Measurements from ENCODE around the gene TSPEAR. TPM values are rescaled to one million over a fixed set of nuclear protein-coding genes. Genes with fewer than 3 reads are reported as not detected.

TSPEAR gene
- total and polyA plus RNA-seq, 2 of the 13 experiments (the other 11 are each of a cell fraction or from before 2014, with no cell fraction given) = 0.07 to 0.32 TPM

GRCh38 chr21:44482581-44483287, 228.6 kb downstream of the TSPEAR start (continued):
- TF ChIP-seq, protein P1, sequence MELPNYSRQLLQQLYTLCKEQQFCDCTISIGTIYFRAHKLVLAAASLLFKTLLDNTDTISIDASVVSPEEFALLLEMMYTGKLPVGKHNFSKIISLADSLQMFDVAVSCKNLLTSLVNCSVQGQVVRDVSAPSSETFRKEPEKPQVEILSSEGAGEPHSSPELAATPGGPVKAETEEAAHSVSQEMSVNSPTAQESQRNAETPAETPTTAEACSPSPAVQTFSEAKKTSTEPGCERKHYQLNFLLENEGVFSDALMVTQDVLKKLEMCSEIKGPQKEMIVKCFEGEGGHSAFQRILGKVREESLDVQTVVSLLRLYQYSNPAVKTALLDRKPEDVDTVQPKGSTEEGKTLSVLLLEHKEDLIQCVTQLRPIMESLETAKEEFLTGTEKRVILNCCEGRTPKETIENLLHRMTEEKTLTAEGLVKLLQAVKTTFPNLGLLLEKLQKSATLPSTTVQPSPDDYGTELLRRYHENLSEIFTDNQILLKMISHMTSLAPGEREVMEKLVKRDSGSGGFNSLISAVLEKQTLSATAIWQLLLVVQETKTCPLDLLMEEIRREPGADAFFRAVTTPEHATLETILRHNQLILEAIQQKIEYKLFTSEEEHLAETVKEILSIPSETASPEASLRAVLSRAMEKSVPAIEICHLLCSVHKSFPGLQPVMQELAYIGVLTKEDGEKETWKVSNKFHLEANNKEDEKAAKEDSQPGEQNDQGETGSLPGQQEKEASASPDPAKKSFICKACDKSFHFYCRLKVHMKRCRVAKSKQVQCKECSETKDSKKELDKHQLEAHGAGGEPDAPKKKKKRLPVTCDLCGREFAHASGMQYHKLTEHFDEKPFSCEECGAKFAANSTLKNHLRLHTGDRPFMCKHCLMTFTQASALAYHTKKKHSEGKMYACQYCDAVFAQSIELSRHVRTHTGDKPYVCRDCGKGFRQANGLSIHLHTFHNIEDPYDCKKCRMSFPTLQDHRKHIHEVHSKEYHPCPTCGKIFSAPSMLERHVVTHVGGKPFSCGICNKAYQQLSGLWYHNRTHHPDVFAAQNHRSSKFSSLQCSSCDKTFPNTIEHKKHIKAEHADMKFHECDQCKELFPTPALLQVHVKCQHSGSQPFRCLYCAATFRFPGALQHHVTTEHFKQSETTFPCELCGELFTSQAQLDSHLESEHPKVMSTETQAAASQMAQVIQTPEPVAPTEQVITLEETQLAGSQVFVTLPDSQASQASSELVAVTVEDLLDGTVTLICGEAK (IDR thresholded peaks at IDR 0.05) = no peak
- TF ChIP-seq, protein P1 (CRISPR knock-in tag; IDR thresholded peaks at IDR 0.05) = no peak
- TF ChIP-seq STAG1 (CRISPR knock-in tag; IDR thresholded peaks at IDR 0.05) (no peak), PLRG1 (conservative IDR thresholded peaks at IDR 0.05) (no peak), FOXA1 (IDR thresholded peaks at IDR 0.05) (no peak), FOXA1 (CRISPR knock-in tag; IDR thresholded peaks at IDR 0.05) (no peak), ZNF557 (CRISPR knock-in tag; IDR thresholded peaks at IDR 0.05) (peak; percentile 26; the same call in 1 of the 2 replicates), ZNF235 (CRISPR knock-in tag; IDR thresholded peaks at IDR 0.05; ENCODE audit: borderline replicate concordance) (no peak), POLR2G (IDR thresholded peaks at IDR 0.05; ENCODE audit: low read depth, low read length) (peak; percentile 94), ASH2L (IDR thresholded peaks at IDR 0.05; ENCODE audit: insufficient read length, low read depth, low read length) (peak; percentile 35), MTF1 (CRISPR knock-in tag; IDR thresholded peaks at IDR 0.05) (no peak), RFXAP (CRISPR knock-in tag; IDR thresholded peaks at IDR 0.05; ENCODE audit: borderline replicate concordance) (0 out of 2 replicates have a peak, but pooled peaks have one; percentile 88)
- TF ChIP-seq, protein P2, sequence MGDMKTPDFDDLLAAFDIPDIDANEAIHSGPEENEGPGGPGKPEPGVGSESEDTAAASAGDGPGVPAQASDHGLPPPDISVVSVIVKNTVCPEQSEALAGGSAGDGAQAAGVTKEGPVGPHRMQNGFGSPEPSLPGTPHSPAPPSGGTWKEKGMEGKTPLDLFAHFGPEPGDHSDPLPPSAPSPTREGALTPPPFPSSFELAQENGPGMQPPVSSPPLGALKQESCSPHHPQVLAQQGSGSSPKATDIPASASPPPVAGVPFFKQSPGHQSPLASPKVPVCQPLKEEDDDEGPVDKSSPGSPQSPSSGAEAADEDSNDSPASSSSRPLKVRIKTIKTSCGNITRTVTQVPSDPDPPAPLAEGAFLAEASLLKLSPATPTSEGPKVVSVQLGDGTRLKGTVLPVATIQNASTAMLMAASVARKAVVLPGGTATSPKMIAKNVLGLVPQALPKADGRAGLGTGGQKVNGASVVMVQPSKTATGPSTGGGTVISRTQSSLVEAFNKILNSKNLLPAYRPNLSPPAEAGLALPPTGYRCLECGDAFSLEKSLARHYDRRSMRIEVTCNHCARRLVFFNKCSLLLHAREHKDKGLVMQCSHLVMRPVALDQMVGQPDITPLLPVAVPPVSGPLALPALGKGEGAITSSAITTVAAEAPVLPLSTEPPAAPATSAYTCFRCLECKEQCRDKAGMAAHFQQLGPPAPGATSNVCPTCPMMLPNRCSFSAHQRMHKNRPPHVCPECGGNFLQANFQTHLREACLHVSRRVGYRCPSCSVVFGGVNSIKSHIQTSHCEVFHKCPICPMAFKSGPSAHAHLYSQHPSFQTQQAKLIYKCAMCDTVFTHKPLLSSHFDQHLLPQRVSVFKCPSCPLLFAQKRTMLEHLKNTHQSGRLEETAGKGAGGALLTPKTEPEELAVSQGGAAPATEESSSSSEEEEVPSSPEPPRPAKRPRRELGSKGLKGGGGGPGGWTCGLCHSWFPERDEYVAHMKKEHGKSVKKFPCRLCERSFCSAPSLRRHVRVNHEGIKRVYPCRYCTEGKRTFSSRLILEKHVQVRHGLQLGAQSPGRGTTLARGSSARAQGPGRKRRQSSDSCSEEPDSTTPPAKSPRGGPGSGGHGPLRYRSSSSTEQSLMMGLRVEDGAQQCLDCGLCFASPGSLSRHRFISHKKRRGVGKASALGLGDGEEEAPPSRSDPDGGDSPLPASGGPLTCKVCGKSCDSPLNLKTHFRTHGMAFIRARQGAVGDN (CRISPR knock-in tag; IDR thresholded peaks at IDR 0.05) = peak; percentile 74; the same call in 1 of the 2 replicates
- TF ChIP-seq, protein P3, sequence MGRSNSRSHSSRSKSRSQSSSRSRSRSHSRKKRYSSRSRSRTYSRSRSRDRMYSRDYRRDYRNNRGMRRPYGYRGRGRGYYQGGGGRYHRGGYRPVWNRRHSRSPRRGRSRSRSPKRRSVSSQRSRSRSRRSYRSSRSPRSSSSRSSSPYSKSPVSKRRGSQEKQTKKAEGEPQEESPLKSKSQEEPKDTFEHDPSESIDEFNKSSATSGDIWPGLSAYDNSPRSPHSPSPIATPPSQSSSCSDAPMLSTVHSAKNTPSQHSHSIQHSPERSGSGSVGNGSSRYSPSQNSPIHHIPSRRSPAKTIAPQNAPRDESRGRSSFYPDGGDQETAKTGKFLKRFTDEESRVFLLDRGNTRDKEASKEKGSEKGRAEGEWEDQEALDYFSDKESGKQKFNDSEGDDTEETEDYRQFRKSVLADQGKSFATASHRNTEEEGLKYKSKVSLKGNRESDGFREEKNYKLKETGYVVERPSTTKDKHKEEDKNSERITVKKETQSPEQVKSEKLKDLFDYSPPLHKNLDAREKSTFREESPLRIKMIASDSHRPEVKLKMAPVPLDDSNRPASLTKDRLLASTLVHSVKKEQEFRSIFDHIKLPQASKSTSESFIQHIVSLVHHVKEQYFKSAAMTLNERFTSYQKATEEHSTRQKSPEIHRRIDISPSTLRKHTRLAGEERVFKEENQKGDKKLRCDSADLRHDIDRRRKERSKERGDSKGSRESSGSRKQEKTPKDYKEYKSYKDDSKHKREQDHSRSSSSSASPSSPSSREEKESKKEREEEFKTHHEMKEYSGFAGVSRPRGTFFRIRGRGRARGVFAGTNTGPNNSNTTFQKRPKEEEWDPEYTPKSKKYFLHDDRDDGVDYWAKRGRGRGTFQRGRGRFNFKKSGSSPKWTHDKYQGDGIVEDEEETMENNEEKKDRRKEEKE (IDR thresholded peaks at IDR 0.05) = no peak
